Midbrain (tissue), 1 donor: Measurements from ENCODE around the gene ZNF790.
"Not testable (repeated sequence)": the region's sequence is repeated elsewhere in the genome, so short reads cannot be mapped to it uniquely, and the experiment has no call there.

Source experiments
- DNase-seq: peaks from one replicate; lab custom pipeline; 2025; lab: John Stamatoyannopoulos, UW

Gene ZNF790

GRCh38 chr19:36837906-36838783, at the start of gene ZNF790:
ZNF790 (minus strand) TSS chr19:36838387; CDS start chr19:36825619, 12,768 bp downstream.
- DNase-seq, result peak; percentile 93

- DNase-seq, result no peak
Observed at GRCh38 chr19:36876993-36877938, 39.1 kb upstream of the ZNF790 start.

DNA sequence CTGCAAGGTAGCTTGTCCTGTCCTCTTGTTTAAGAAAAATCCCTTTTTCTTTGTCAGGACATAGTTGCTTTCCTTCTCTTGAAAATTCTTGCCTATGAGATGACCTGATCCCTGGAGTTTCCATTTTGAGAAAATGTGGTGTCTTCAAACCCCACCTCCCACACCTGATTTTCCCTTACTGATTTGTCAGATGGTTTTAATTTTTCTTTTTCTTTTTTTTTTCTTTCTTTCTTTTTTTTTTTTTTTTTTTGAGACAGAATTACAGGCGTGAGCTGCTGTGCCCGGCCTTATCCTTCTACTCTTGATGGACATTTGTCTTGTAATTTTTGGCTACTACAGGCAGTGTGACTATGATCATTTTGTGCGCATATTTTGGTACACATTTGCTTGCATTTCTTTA, 13.7 kb upstream of the ZNF790 start:
- DNase-seq, result no peak

- peak; percentile 92 for DNase-seq
Observed at GRCh38 chr19:36850559-36851442, 12.6 kb upstream of the ZNF790 start, which contains the start of gene ZNF345. ZNF345 (plus strand) TSS chr19:36850876; CDS start chr19:36876831, 25,955 bp downstream.

- DNase-seq, result peak; percentile 94
Observed at GRCh38 chr19:36849701-36850558, 11.7 kb upstream of the ZNF790 start.

DNA sequence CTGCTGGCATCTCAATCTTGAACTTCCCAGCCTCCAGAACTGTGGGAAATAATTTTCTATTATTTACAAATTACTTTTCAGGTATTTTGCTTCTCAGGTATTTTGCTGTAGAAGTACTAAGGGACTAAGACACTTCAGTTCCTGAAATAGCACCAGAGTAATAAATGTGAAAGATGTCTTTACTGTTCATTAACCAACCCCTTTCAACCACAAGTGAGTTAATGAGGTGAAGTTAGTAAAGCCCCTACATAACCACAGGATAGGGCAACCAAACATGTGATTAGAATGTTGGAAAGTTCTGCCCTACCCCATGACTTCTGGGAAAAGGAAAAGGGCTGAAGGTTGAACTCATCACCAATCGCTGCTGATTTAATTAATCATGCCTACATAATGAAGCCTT, 9.8 kb upstream of the ZNF790 start:
- DNase-seq, result no peak

DNA sequence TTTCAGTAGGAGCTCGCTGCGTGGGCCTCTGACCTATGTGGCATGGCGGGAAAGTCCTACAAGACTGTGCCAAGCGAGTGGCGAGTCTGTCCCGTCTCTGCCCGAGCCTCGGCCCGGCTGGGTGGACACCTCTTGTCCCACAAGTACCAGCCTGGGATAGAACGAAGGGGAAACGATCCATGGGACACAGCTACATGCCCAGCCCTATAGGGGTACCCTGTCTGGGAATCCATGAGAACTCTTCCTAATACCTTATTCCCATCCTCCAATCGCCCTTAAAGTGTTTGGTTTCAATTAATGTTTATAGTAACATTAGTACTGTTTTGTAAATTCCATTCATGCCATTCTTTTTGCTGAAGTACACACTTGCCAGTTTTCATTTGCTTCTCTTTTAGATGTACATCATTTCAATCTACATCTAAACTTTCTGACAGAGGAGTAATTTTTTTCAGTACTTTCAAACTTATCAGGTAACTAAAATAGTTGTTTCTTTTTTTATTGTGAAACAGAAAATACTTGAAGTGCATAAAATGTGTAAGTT, 667 bp upstream of the ZNF790 start:
- no peak for DNase-seq

DNA sequence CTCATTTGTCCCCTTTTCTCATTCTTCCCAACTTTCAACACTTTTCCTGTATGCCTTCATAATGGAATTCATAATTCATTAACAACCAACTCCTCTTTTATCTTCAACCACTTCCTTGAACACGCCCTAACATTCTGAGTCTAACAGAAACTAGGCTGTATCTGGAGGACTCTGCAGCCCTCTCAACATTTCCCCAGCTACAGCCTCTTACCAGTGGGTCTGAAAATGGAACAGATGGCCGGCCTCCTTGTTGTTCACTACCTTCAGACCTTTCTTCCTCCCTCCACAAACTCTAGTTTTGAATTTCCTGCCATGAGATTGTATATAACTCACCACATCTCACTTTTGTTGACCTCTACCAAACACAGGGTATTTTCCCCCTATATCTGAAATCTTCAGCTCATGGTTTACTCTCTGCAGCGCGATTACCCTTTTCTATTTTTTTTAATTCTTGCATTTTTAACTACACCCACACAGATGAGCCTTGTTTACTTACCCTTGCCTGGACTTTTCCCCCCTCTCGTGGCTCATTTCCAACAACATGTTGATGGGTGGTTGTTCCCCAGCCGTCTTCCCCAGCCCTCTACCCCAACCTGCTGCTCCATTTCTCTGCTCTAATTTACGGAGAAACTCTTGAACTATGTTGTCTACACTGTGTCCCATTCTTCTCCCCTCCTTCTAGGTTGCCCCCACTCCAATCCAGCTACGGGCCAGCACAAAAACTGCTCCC, 846 bp downstream of the ZNF790 start:
- no peak for DNase-seq

- no peak for DNase-seq
Observed at GRCh38 chr19:36833430-36833829, 4.8 kb downstream of the ZNF790 start.

- no peak for DNase-seq
Observed at GRCh38 chr19:36821758-36822157, 16.4 kb downstream of the ZNF790 start.

DNA sequence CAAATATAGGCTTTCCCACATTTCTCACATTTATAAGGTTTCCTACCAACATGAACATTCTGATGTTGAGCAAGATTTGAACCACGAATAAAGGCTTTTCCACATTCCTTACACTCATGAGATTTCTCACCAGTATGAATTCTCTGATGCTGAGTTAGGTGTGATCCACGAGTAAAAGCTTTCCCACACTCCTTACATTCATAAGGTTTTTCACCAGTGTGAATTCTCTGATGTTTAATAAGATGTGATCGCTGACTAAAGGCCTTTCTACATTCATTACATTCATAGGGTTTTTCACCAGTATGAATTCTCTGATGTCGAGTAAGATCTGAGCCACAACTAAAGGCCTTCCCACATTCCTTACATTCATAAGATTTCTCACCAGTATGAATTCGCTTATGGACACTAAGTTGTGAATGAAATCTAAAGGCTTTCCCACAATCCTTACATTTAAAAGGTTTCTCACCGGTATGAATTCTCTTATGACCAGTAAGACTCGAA, 19.0 kb downstream of the ZNF790 start:
- DNase-seq, result no peak

DNA sequence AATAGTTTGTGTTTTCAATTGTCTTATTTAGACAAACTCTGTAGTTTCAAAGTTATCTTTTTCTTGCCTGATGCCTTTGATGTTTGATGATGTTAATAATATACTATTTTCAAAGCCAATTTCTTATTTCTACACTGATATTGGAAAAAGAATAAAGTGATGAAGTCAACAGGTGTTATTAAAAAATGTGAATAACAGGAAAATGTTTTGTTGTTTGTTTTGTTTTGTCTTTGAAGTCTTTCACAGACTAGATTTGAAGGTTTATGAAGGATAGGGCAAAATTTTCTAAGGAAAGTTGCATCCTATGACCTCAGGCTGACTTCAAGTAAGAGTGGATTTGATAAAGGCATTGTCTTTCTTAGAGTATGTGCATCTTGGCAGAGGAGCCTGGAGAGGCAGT, 31.2 kb downstream of the ZNF790 start:
- DNase-seq, result no peak

GRCh38 chr19:36805364-36805763, 32.8 kb downstream of the ZNF790 start:
- DNase-seq, result no peak

DNA sequence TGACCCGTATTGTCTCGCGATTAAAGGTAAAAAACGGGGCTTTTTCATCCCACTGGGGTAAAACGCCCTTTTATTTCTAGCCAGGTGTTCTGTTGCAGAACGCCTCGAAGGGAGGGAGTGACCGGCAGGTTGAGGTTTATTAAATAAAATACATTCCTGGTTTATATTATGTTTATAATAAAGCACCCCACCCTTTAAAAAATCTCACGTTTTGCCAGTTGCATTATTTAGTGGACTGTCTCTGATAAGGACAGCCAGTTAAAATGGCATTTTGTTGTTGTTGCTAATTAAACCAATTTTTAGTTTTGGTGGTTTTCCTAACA, 40.4 kb downstream of the ZNF790 start:
- no peak for DNase-seq

GRCh38 chr19:36796714-36796992, 41.5 kb downstream of the ZNF790 start:
- DNase-seq, result no peak

- DNase-seq, result not testable (repeated sequence)
Observed at GRCh38 chr19:36791420-36792141, 46.6 kb downstream of the ZNF790 start.

DNA sequence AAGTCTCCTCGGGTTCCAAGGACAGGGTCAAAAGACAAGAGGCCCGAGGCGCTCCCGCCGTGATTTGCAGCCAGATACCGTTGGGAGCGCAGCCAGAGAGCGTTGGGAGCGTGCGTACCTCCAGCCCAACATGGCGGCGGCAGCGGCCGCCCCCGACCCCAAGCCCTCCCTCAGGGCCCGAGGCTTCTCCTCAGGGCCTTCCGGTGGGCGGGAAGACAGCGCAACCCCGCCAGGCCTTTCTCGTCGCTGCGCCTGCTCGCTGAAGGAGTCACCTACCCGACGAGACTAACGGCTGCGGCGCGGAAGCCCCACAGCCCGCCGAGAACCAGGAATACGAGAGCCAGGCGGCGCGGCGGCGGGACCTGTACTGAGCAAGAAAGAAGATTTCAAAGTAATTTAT, 62.4 kb downstream of the ZNF790 start:
- DNase-seq, result no peak

GRCh38 chr19:36773223-36773579, 65.0 kb downstream of the ZNF790 start:
- no peak for DNase-seq
